ENCODE measurements around the gene GRIK1. TPM values are rescaled to one million over a fixed set of nuclear protein-coding genes. Genes with fewer than 3 reads are reported as not detected.

GRIK1 gene
- polyA plus RNA-seq, 1 experiment = not detected

- no peak for DNase-seq (ENCODE audit: low read depth, low spot score)
- Histone ChIP-seq H3K4me3 (ENCODE audit: low read depth, low read length) (no peak overlapping the region), H3K27ac (ENCODE audit: low read depth, low read length) (no peak overlapping the region), H3K27me3 (ENCODE audit: control insufficient read depth, insufficient read depth, low read length) (no peaks in the 10 kb centered on the region), H3K9me3 (ENCODE audit: control insufficient read depth, insufficient read depth, low read length) (no peaks in the 10 kb centered on the region)
- CTCF ChIA-PET = no interaction called here
- TF ChIP-seq CTCF (IDR thresholded peaks at IDR 0.05; ENCODE audit: low read depth, low read length) = no peak
- POLR2A ChIA-PET = no interaction called here
These were observed 313.8 kb downstream of the GRIK1 start for GRCh38 chr21:29625990-29626389.

- no peak for DNase-seq (ENCODE audit: low read depth, low spot score)
- Histone ChIP-seq H3K27me3 (ENCODE audit: control insufficient read depth, insufficient read depth, low read length) (no peaks in the 10 kb centered on the region), H3K4me3 (ENCODE audit: low read depth, low read length) (no peak overlapping the region), H3K27ac (ENCODE audit: low read depth, low read length) (no peak overlapping the region), H3K9me3 (ENCODE audit: control insufficient read depth, insufficient read depth, low read length) (no peaks in the 10 kb centered on the region)
- POLR2A ChIA-PET = no interaction called here
- CTCF ChIA-PET = interaction anchor here (1.1 kb wide), 1 partner anchor 18 kb away, joined by 3 read pairs; no protein-coding TSS in a partner anchor
- no peak for TF ChIP-seq CTCF (IDR thresholded peaks at IDR 0.05; ENCODE audit: low read depth, low read length)
These were observed 315.0 kb downstream of the GRIK1 start for GRCh38 chr21:29624776-29625175.

GRCh38 chr21:29621525-29621924 is 318.3 kb downstream of the GRIK1 start:
- Histone ChIP-seq H3K9me3 (ENCODE audit: control insufficient read depth, insufficient read depth, low read length) (no peaks in the 10 kb centered on the region), H3K27me3 (ENCODE audit: control insufficient read depth, insufficient read depth, low read length) (no peaks in the 10 kb centered on the region), H3K4me3 (ENCODE audit: low read depth, low read length) (no peak overlapping the region), H3K27ac (ENCODE audit: low read depth, low read length) (no peak overlapping the region)
- no peak for TF ChIP-seq CTCF (IDR thresholded peaks at IDR 0.05; ENCODE audit: low read depth, low read length)
- CTCF ChIA-PET = no interaction called here
- no peak for DNase-seq (ENCODE audit: low read depth, low spot score)
- POLR2A ChIA-PET = no interaction called here

- Histone ChIP-seq H3K9me3 (ENCODE audit: control insufficient read depth, insufficient read depth, low read length) (no peaks in the 10 kb centered on the region), H3K27ac (ENCODE audit: low read depth, low read length) (no peak overlapping the region), H3K27me3 (ENCODE audit: control insufficient read depth, insufficient read depth, low read length) (no peaks in the 10 kb centered on the region), H3K4me3 (ENCODE audit: low read depth, low read length) (no peak overlapping the region)
- no peak for TF ChIP-seq CTCF (IDR thresholded peaks at IDR 0.05; ENCODE audit: low read depth, low read length)
- DNase-seq (ENCODE audit: low read depth, low spot score) = no peak
- ChIA-PET POLR2A (no interaction called here), CTCF (interaction anchor here (0.5 kb wide), 1 partner anchor 144 kb away, joined by 5 read pairs; no protein-coding TSS in a partner anchor)
These were observed 323.5 kb downstream of the GRIK1 start for GRCh38 chr21:29616209-29616751.

GRCh38 chr21:29613877-29614276 is 325.9 kb downstream of the GRIK1 start:
- DNase-seq (ENCODE audit: low read depth, low spot score) = no peak
- no peak for TF ChIP-seq CTCF (IDR thresholded peaks at IDR 0.05; ENCODE audit: low read depth, low read length)
- Histone ChIP-seq H3K9me3 (ENCODE audit: control insufficient read depth, insufficient read depth, low read length) (no peaks in the 10 kb centered on the region), H3K27ac (ENCODE audit: low read depth, low read length) (no peak overlapping the region), H3K4me3 (ENCODE audit: low read depth, low read length) (no peak overlapping the region), H3K27me3 (ENCODE audit: control insufficient read depth, insufficient read depth, low read length) (no peaks in the 10 kb centered on the region)
- ChIA-PET POLR2A (no interaction called here), CTCF (no interaction called here)
